ENCODE data around the gene CDH24.

The CDH24 gene

DNA sequence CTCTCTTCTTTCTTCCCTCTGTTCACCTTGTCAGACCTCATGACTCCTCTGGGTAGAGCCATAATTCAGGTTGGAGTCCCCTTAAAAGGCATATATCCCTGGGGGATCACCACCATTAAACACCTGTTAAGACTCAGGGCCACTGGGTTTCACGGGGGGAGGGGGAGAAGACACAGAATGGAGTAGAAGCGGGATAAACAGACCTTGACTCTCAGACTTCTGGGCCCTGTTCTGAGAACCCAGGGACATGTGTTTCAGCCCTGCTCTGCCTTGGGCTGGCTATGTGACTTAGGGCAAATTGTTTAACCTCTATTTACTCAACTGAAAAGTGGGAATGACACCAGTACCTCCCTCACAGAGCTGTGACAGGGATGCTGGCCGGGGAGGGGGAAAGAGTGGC is 4.6 kb downstream of the CDH24 start:
- ATAC-seq (ENCODE audit: insufficient read depth, low read depth) (no peak), DNase-seq (no peak)
- H2AFZ ChIP-seq (ENCODE audit: low read depth, low read length) = no peak overlapping the region
- H4K20me1 ChIP-seq (ENCODE audit: insufficient read depth, low read length) = peaks cover 6% of the 10 kb centered on the region; the same call in 1 of the 2 replicates
- no peak overlapping the region for H3K27ac ChIP-seq (ENCODE audit: low read length)
- H3K4me1 ChIP-seq (ENCODE audit: insufficient read depth, low read length) = peaks cover 13% of the 10 kb centered on the region
- no peak overlapping the region for H3K4me2 ChIP-seq (ENCODE audit: insufficient read depth, low read length)
- no peaks in the 10 kb centered on the region for H3K36me3 ChIP-seq (ENCODE audit: insufficient read depth, low read length)
- H3K9ac ChIP-seq (ENCODE audit: low read depth, low read length) = no peak overlapping the region
- H3K9me3 ChIP-seq (ENCODE audit: insufficient read depth, low read length, severe bottlenecking) = no peaks in the 10 kb centered on the region
- no peak overlapping the region for H3K4me3 ChIP-seq (ENCODE audit: low read depth in 1 of 2, low read length in 2 of 2)
- TF ChIP-seq CTCF (IDR thresholded peaks at IDR 0.05; ENCODE audit: borderline replicate concordance, extremely low read depth, low read length, poor library complexity, severe bottlenecking) = no peak
- TF ChIP-seq EZH2 (IDR thresholded peaks at IDR 0.05; ENCODE audit: borderline replicate concordance, low read depth, low read length, severe bottlenecking) = no peak
- peaks cover 6% of the 10 kb centered on the region for H3K27me3 ChIP-seq (ENCODE audit: insufficient read depth, low read length, poor library complexity)
- H3K79me2 ChIP-seq (ENCODE audit: insufficient read depth, low read length) = no peaks in the 10 kb centered on the region

GRCh38 chr14:23052182-23052623 is 5.1 kb downstream of the CDH24 start:
- H4K20me1 ChIP-seq (ENCODE audit: insufficient read depth, low read length) = peaks cover 6% of the 10 kb centered on the region; the same call in 1 of the 2 replicates
- no peak for ATAC-seq (ENCODE audit: insufficient read depth, low read depth)
- no peaks in the 10 kb centered on the region for H3K79me2 ChIP-seq (ENCODE audit: insufficient read depth, low read length)
- no peaks in the 10 kb centered on the region for H3K36me3 ChIP-seq (ENCODE audit: insufficient read depth, low read length)
- TF ChIP-seq CTCF (IDR thresholded peaks at IDR 0.05; ENCODE audit: borderline replicate concordance, extremely low read depth, low read length, poor library complexity, severe bottlenecking) (peak; percentile 17), EZH2 (IDR thresholded peaks at IDR 0.05; ENCODE audit: borderline replicate concordance, low read depth, low read length, severe bottlenecking) (no peak)
- no peaks in the 10 kb centered on the region for H3K9me3 ChIP-seq (ENCODE audit: insufficient read depth, low read length, severe bottlenecking)
- H3K27ac ChIP-seq (ENCODE audit: low read length) = no peak overlapping the region
- H3K4me2 ChIP-seq (ENCODE audit: insufficient read depth, low read length) = no peak overlapping the region
- no peak overlapping the region for H3K9ac ChIP-seq (ENCODE audit: low read depth, low read length)
- DNase-seq = no peak
- H3K4me3 ChIP-seq (ENCODE audit: low read depth in 1 of 2, low read length in 2 of 2) = no peak overlapping the region
- no peak overlapping the region for H2AFZ ChIP-seq (ENCODE audit: low read depth, low read length)
- H3K27me3 ChIP-seq (ENCODE audit: insufficient read depth, low read length, poor library complexity) = peaks cover 5% of the 10 kb centered on the region
- peaks cover 10% of the 10 kb centered on the region for H3K4me1 ChIP-seq (ENCODE audit: insufficient read depth, low read length)

DNA sequence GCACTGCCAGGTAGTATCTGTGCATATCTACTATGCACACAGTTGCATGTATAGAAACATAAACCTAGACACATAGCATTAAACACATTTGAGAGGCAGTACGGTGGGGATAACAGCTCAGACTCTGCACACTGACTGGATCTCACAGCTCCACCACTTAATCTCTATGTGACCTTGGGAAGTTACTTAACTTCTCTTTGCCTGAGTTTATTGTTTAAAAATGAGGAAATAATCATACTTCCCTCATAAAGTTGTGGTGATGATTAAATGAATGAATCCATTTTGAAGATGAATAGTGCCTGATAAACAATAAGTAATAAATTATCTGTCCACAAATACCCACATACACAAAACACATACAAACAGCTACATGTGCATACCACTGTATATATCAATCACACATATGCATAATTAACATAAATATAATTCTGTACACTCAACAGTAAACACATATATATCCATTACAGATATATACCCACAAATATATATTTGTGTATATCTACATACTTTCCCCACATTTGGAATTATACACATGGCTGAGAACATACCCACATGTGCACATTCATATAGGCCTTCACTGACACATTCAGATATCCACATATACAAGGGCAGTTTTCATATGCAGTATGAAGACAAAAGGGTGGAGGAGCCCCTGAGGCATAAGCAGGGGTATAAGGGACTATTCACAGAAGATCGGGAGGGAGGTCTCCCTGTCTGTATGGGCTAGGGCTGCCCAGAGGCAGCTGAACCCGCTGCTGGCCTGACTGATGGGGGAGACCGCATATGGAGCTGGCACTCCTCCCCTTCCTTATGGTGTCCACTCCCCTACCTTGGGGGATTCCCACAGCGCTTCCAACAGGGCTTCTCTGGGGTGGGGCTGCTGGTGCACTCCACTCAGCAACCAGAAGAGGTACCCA is 5.9 kb downstream of the CDH24 start:
- Histone ChIP-seq H3K9ac (ENCODE audit: low read depth, low read length) (no peak overlapping the region), H3K27me3 (ENCODE audit: insufficient read depth, low read length, poor library complexity) (no peaks in the 10 kb centered on the region)
- TF ChIP-seq CTCF (IDR thresholded peaks at IDR 0.05; ENCODE audit: borderline replicate concordance, extremely low read depth, low read length, poor library complexity, severe bottlenecking) = no peak
- TF ChIP-seq EZH2 (IDR thresholded peaks at IDR 0.05; ENCODE audit: borderline replicate concordance, low read depth, low read length, severe bottlenecking) = no peak

More for the DNA sequence above, 5.9 kb downstream of the CDH24 start:
- H4K20me1 ChIP-seq (ENCODE audit: insufficient read depth, low read length) = 0 out of 2 replicates have a peak, but pooled peaks cover 1% of the 10 kb centered on the region
- peaks cover 2% of the 10 kb centered on the region for H3K4me1 ChIP-seq (ENCODE audit: insufficient read depth, low read length)
- no peaks in the 10 kb centered on the region for H3K79me2 ChIP-seq (ENCODE audit: insufficient read depth, low read length)
- H3K27ac ChIP-seq (ENCODE audit: low read length) = no peak overlapping the region
- no peak for DNase-seq
- H3K4me3 ChIP-seq (ENCODE audit: low read depth in 1 of 2, low read length in 2 of 2) = no peak overlapping the region
- no peak for ATAC-seq (ENCODE audit: insufficient read depth, low read depth)
- H3K4me2 ChIP-seq (ENCODE audit: insufficient read depth, low read length) = no peak overlapping the region
- no peaks in the 10 kb centered on the region for H3K36me3 ChIP-seq (ENCODE audit: insufficient read depth, low read length)
- H2AFZ ChIP-seq (ENCODE audit: low read depth, low read length) = no peak overlapping the region
- H3K9me3 ChIP-seq (ENCODE audit: insufficient read depth, low read length, severe bottlenecking) = no peaks in the 10 kb centered on the region
